Epithelial cell of prostate (primary cell): ENCODE results near the gene NR1D2.
"Not testable (repeated sequence)": the region's sequence is repeated elsewhere in the genome, so short reads cannot be mapped to it uniquely, and the experiment has no call there.

ENCODE experiments used
- DNase-seq: peaks from one replicate; pipeline ENCODE4 v3.0.0-alpha.2; 2011; ENCODE audit warnings: low read depth, low spot score
- H3K27ac ChIP-seq: fragments of 450-650 bp; 2 replicates; pipeline ENCODE4 v1.5.1; 2017; ENCODE audit warnings: mild to moderate bottlenecking

NR1D2 gene

DNA sequence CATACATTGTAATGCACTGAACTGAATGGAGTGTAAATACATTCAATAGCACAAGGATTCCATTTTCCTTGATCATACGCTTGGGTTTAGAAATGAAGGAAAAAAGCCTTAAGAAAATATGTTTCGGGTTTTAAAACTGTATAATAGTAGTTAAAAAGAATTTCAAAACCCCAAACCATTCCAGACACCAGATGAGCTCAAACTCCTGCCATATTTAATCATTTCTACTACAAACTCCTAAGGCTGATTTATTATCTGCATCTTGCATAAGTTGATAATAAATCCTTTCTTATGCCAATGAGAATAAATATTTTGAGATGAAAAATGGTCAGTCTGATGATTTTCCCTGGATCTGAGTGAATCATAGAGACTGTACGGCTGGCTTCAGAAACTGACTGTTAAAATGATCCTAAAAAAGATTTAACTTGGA is 51.0 kb downstream of the NR1D2 start:
- DNase-seq = no peak
- H3K27ac ChIP-seq = no peak overlapping the region

DNA sequence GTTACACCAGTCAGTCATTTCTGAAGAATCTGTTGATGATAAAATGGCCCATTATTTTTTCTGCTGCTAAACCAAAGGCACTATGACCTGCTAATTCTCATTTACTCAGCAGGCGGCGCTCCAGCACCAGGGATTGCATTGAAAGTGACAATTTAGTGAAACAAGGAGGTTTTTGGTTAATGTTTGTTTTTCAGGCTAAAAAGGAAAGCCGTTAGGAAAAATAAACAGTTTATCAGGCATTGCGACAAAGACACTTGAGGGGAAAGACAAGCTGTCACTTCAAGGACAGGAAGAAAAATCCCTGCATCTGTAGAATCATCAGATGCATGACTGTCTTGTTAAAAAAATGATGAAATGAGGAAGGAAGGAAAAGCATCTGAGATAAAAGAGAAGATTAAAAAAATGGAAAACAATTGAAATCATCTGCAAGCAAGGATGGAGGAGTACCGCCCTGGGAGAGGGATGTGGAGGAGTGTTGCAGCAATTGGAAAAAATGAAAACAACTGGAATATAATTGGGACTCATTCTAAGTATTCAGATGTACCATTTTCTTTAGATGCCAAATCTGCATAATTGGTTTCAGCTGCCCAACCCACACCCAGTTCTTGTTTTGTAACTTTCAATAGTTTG is 54.0 kb downstream of the NR1D2 start:
- DNase-seq = no peak
- no peak overlapping the region for H3K27ac ChIP-seq

DNA sequence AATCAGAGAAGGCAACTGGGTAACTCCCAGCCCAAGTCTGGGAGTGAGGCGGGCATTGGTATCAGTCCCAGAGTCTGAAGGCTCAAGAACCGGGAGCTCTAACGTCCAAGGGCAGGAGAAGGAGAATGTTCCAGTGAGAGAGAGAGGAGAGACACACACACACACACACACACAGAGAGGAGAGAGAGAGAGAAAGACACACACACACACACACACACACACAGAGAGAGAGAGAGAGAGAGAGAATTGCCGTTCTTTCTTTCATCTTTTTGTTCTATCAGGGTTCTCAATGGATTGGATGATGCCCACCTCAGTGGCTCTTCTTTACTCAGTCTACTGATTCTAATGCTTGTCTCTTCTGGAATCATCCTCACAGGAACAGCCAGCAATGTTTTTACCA is 57.0 kb downstream of the NR1D2 start:
- DNase-seq = no peak
- no peak overlapping the region for H3K27ac ChIP-seq

DNA sequence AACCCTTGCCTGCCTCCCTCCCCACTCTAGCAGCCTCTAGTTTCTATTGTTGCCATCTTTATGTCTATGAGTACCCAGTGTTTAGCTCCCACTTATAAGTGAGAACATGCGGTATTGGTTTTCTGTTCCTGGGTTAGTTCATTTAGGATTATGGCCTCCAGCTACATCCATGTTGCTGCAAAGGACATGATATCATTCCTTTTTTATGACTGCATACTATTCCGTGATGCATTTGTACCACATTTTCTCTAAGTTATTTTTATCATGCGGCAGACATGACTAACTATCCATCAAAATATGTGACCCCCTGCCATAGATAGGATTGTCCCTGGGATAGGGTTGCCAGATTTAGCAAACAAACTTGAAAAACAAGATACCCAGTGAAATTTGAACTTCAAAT is 58.4 kb downstream of the NR1D2 start:
- H3K27ac ChIP-seq = peak overlapping the region; percentile 63
- DNase-seq = no peak

DNA sequence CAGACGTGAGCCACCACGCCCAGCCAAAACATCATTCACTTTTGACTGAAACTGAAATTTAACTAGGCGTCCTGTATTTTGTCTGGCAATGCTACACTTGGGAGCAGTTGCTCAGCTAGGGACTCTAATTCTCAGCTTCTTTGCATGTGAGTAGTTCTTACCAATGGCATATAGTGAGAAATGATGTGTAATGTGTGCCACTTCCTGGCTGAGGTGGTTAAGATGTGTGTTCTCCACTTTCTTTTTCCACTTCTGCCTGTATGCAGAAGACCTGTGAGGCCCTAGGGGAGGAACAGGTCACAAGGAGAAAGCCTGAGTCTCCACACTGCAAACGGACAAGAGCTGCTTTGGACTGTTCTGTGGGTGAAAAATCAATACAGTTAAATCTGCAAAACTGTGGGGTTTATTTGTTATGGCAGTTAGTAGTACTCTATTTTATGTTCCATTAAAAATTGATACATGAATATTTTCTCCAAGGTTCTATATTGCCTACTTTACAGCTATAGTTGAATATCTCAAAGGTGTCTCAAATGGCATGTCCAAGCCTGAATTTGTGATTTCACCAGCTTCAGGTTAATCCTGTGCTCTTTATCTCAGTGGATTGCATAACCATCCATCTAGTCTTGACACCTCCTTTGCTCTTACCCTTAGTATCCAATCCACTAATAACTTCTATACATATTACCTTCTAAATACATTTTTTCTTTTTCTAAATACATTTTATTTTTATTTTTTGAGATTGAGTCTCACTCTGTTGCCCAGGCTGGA is 59.3 kb downstream of the NR1D2 start:
- H3K27ac ChIP-seq = peak overlapping the region; percentile 63
- DNase-seq = no peak

DNA sequence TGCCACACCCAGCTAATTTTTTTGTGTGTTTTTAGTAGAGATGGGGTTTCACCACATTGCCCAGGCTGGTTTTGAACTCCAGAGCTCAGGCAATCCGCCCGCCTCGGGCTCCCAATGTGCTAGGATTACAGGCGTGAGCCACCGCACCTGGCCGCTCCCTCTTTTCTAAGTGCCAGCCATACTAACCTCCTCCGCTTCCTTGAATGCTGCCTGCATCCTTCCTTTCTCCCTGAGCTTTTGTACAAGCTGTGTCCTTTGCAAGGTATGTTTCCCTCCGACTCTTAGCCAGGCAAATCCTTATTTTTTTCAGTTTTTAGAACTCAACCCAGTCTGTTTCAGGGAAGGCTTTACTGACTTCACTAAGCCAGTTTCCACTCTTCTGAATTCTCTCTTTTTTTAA is 60.6 kb downstream of the NR1D2 start:
- H3K27ac ChIP-seq = no peak overlapping the region
- no peak for DNase-seq

DNA sequence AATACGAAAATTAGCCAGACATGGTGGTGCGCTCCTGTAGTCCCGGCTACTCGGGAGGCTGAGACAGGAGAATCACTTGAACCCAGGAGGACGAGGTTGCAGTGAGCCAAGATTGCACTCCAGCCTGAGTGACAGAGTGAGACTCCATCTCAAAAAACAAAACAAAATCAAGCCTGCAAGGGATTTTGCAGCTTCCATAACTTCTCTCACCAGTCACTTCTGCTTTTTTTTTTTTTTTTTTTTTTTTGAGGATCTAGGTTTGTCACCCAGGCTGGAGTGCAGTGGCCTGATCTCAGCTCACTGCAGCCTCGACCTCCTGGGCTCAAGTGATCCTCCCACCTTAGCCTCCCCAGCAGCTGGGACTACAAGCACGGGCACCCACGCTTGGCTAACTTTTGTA is 65.7 kb downstream of the NR1D2 start:
- peak overlapping the region; percentile 59 for H3K27ac ChIP-seq
- not testable (repeated sequence) for DNase-seq

DNA sequence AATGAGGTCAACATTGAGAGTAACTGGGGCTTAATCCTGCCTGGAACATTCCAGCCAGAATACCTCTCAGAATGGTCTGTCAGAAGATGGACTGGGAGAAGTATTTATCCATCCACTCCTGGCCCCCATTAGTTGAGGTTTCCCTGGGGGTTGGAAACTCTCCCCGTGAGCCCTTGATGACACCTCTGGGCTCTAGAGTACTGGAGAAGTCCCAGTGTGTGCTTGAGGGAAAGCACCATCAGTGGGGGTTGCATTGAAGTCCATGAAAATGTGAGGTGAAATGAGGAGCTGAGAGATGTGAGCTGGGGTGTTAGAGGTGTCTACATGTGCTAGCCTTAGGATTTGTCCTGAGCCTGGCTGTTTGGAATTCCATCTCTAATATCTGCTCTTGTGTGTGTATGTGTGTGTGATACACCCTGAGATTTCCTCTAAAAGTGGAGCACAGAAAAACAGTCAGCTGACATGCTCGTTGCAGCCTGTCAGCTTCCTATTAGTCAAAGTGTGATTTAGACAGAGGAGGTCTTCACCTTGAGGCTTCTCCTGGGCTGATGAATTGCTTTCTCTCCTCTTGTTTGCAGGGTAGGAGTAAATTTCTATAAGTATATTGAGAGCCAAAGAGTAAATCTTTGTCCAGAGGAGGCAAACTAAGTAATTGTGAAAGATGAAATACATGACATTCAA is 67.6 kb downstream of the NR1D2 start:
- no peak overlapping the region for H3K27ac ChIP-seq
- DNase-seq = no peak

DNA sequence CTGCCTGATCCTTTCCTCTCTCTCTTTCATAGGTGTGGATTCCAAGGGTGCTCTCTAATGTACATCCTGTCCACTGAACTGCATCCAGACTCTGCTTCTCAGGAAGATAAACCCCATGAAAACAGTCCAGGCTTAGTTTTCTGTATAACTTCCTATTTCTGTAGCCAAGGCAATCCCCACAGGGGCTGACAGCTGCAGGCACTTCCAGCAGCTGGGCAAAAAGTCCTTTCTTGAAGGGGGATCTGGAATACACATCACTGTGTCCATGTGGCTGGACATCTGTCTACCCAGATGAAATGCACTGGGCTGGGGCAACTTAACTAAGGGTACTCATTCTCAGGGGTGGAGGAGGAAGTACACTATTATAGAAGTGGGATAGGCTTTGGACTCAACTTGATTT is 72.2 kb downstream of the NR1D2 start:
- no peak for DNase-seq
- no peak overlapping the region for H3K27ac ChIP-seq

DNA sequence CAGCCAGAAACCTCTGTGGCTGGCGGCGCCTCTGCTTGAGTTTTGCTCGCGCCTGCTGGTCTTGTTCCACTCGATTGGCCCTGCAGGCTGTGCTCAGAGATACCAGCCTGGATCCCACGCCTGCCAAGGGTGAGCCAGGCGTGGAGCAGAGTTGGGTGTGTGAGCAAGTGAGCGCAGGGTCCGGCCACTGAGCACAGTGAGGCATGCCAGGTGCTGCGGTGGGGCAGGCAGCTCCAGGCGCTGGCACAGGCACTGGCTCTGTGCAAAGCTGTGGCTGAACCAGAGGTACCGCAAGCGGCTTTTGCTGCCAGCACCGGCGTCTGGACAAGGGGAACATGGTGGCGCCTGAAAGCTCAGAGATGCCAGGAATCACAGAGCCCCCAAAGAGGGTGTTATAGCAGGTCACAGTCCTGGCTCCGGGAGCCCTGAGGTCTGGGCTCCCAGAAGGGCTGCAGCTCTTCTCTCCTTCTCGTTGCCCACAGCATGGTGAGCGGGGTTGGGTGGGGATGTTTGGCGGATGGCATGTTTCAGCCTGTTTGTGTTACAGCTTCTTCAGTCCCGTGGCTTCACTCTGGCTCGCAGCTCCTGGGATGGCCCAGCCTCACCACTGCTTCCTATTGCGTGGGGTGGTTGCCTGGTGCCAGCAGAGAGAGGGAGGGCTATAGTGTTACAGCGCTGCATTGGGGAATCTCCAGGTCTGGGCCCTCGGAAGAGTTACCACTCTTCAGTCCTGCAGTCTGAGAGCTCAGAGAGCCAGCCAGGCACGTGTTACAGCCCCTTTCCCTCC is 73.9 kb downstream of the NR1D2 start:
- DNase-seq = peak; percentile 45
- H3K27ac ChIP-seq = peak overlapping the region; percentile 60

DNA sequence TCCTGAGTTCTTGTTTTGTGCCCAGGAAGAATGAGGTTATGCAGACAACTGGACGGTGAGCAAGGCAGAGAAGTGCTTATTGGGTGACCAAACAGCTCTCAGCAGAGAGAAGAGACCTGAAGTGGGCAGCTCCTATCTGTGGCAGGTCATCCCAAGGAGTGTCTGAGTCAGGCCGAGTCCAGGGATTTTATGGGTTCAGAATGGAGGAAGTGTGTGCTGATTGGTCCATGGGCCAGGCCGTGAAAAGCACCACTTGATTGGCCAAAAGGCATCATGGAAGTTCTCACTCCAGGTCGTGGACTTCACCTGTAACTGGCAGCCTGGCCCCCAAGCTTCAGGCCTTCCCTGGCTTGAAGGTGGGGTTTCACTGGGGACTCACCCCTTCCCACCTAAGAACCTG is 74.5 kb downstream of the NR1D2 start:
- peak overlapping the region; percentile 60 for H3K27ac ChIP-seq
- DNase-seq = no peak

DNA sequence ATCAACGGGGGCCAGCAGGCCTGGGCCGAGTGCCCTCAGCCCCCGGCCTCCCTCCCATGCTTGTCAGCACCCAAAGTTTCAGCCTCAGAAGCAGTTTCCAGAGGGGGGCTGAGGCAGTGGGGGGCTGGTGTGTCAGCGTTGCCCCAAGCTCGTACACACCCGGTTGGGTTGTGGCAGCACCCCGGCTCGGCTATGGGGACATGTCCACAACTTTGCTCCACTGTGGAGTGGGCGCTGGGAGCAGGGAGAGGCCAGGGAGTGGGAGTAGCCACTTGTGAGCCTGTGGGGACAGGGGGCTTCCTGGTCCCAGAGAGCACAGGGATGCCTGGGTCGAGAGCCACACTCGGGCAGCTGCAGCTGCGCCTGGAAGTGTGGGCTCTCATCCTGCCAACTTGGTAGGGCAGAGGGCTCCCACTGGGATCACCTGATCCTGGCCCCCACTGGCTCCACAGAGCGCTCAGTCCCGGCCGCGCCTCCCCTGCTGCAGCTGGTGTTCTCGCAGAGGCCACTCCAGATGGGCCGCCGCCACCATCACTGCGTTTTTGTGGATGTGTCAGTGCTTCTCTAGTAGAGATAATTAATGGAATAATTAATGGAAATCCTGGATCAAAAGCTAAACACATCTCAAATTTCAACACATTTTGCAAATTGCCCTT is 75.1 kb downstream of the NR1D2 start:
- H3K27ac ChIP-seq = no peak overlapping the region
- DNase-seq = no peak

DNA sequence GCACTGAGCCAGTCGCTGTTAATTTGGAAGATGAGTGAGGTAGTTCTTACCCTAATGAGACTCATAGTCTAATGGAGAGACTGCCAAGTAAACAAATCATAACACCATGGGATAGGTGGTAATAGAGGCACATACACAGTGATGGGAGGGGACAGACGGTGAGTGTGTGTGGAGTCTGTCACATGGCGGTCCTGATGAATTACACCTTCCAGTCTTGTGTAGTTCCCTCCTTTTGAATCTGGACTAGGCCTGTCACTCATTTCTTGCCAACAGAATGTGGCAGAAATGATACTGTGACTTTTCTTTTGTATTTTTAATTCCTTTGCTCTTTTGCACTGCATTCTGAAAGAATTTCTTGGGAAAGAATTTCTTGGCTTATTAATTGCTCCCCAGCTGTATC is 78.1 kb downstream of the NR1D2 start:
- no peak overlapping the region for H3K27ac ChIP-seq
- no peak for DNase-seq

DNA sequence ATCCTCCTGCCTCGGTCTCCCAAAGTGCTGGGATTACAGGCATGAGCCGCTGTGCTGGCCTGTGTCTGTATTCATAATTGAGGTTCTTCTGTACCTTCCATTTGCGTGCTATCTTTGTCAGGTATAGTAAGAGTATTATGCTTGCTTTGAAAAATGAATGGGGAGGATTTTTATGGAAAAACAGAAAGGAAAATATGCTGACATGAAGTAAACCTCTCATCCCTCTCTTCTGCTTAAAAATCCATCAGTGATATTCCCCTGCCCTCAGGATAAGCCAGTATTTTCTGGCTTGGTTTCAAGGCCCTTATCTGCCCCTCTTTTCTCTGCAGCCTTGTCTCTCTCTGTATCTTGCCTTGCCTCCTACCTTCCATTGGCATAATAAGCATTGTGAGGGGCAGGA is 80.7 kb downstream of the NR1D2 start:
- DNase-seq = no peak

DNA sequence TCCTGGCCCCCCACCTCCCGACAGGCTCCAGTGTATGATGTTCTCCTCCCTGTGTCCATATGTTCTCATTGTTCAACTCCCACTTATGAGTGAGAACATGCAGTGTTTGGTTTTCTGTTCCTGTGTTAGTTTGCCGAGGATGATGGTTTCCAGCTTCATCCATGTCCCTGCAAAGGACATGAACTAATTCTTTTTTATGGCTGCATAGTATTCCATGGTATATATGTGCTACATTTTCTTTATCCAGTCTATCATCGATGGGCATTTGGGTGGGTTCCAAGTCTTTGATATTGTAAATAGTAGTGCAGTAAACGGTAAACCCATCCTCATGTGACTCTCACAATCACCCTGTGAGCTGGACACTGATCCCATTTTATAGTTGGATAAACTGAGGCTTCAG is 81.6 kb downstream of the NR1D2 start:
- DNase-seq = not testable (repeated sequence)

More for the DNA sequence above, 80.7 kb downstream of the NR1D2 start:
- H3K27ac ChIP-seq = no peak overlapping the region

DNA sequence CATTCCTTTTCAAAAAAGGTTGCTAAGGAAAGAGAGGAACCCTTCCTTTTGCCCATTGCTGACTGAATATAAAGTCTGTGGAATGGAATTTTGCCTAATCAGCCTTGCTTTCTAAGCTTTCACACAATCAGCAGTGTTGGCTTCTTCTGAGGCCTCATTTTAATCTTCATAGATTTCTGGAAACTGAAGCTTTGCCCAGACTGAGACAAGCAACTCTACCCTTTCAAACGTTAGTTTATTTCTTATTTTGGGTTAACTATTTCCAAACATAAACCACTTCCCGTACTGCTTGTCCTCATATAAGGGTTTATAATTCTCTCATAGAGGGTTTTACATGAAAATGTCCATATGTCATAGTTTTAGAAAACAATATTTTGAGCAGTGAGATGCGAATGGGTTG is 82.9 kb downstream of the NR1D2 start:
- no peak overlapping the region for H3K27ac ChIP-seq
- no peak for DNase-seq

More for the DNA sequence above, 81.6 kb downstream of the NR1D2 start:
- not testable (repeated sequence) for H3K27ac ChIP-seq
